Activated CD4-positive, CD25-positive, alpha-beta regulatory T cell treated with anti-CD3 and anti-CD28 coated beads, Interleukin-2, amount 50 U/mL, for 24 hours (primary cell): ENCODE measurements around the gene PACSIN2.

Experiments used
- ATAC-seq, 2 donors: fragments of 150-1000 bp; cut with Tn5 transposase; one replicate each; pipeline ENCODE4 v1.10.0; 2021; ENCODE audit warnings: mild to moderate bottlenecking in 1 of 2, moderate library complexity in 1 of 2

The PACSIN2 gene

DNA sequence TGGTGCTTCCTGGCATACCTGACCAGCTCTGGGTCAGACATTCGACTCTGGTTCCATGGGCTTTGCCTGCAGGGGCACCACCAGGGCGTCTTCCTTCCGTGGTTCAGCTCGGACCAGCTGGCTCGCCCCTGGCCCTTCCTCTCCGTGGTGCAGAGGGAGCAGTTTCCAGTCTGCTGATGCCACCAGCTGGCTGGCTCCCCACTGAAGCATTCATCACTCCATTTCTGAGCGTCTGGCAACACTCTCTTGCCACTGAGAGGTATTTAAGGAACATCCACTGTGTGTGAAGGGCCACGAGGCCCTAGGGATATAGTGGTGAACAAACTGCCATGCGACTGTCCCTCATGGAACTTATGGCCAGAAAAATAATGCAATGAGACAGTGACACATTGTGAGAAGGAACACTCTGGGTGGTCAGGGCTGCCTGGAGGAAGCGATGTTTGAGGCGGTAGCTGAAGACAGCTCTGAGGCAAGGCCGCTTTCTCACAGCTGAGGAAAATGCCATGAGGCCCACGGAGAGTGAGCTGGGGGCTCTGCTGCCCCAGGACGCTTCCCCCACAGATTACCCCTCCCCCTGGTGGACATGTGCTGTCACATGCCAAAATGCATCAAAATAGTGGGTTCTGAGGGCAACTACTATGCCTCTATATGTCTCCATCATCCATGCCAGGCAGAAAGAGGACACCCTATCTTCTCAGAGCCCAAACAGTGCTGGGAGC, 113.0 kb downstream of the PACSIN2 start:
- ATAC-seq: no peak

DNA sequence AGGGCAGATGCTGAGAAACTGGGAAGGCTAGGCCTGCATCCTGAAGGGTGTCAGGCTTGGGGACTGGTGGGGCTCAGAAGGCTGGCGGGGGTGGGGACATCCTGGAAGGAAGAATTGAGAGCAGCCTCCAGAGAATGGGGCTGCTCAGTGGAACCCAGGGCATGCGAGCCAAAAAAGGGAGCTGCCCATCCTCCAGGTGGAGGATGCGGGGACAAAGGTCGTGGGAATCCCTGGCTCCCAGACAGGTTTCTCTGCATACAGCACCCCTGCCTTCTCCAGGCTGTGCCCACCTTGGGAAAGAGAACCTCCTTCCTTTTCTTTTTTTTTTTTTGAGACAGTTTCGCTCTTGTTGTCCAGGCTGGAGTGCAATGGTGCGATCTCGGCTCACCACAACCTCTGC, 117.0 kb downstream of the PACSIN2 start:
- no peak for ATAC-seq

GRCh38 chr22:42895541-42895981, 119.4 kb downstream of the PACSIN2 start:
- no peak for ATAC-seq

GRCh38 chr22:42895087-42895486, 119.9 kb downstream of the PACSIN2 start:
- peak; percentile 58 to 63 for ATAC-seq

GRCh38 chr22:42893371-42894150, 121.4 kb downstream of the PACSIN2 start:
- ATAC-seq: no peak

DNA sequence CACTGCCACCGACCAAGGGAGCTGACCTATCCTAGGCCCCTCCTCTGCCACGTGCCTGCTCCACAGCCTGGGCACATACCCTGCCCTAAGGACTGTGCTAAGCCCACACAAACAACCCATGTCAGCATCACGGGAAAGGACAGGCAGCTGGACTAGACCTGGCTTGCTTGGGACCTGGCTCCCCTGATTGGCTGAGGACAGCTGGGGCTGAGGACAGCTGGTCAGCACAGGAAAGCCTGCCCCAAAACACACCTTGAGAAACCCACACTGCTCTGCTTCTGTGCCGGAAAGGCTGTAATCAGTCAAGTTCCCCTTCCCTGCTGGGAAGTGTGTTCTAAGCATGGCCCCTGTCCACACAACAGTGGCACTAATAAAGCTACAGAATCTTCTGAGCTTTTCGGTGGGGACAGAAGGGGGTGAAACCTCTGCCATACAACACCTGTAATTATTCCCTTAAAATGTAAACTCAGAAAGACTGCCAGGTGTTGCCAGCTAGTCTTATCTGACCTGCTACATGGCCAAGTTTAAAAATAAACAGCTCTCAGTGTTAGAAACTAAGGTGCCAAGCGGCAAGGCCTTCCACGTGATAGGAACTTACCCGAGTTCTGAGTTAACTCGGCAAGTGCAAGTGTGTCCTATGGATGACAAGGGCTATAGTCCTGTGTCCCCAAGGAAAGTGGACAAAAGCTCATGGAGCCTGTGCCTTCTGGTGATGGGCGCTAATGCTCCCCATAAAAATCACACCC, 122.2 kb downstream of the PACSIN2 start:
- no peak for ATAC-seq

DNA sequence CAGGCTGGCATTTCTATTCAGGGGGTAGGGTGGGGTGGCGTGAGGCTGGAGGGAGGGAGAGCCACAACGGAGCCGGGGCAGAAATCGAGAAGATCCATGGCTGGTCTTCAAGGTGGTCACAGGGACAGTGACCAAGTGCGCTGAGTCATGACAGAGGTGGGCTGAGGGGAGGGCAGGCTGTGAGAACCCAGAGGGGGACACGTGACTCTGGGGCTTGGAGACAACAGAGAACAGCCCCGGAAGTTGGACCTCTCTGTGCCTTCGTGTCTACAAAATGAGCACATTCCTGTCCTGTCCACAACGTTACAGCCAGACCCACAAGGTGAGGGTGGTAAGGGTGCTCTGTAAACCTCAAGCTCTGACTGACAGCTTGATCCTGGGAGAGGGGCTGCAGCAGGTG, 122.8 kb downstream of the PACSIN2 start:
- ATAC-seq: no peak

DNA sequence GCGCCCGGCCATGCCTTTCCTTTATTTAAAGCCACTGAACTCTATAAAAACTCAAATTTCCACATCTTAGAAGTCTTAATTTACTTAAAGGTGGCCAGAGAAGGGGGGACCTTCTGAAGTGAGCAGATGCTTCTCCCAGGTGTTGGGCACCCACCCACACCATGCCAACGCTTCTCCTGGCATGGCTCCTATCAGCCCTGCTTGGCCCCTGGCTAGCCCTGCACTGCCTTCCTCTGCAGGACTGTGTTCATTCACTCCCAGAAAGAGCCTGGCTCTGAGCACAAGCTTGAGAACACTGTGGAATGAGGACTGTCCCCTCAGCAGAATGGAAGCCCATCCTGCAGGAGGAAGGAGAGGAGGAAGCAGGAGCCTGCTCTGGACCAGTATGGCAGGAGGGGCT, 123.3 kb downstream of the PACSIN2 start:
- ATAC-seq: no peak

DNA sequence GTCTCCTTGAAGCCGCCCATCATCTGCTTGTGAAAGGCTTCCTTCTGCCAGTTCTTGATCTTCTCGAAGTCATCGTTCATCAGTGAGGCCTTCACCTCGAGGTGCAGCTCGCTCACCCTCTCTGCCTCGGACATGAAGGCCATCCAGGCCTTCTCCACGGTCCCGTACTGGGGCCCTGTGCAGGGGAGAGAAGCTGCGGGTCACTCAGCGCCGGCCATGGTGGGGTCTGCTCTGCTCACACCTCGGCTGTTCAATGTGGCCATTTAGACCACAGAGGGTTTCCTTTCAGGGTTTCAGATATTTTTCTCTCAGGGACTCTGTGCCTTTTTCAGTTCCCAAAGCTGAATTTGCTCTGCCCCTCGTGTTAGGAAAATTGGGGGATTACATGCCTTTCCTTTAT, 123.9 kb downstream of the PACSIN2 start:
- ATAC-seq: no peak

DNA sequence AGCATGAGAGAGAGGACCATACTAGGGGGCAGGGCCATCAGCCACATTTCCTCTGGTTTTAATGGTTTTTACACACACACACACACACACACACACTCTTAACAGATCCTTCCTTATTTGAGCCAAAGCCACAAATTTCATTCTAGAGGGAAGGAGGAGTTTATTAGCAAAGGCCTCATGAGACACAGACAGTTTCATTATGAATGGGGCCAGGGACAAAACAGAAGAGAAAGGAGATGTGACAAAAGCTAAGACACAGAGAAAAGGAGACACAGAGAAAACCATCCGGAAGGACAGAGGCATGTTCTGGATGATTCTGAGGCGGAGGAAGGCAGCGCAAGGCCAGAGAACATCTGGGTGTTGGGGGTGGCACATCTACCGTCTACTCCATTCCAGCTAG, 125.6 kb downstream of the PACSIN2 start:
- peak in 1 of 2 donors; percentile 60 for ATAC-seq

- no peak for ATAC-seq
These were observed 127.1 kb downstream of the PACSIN2 start for GRCh38 chr22:42887523-42888507.

GRCh38 chr22:42887120-42887519, 127.8 kb downstream of the PACSIN2 start:
- no peak for ATAC-seq

DNA sequence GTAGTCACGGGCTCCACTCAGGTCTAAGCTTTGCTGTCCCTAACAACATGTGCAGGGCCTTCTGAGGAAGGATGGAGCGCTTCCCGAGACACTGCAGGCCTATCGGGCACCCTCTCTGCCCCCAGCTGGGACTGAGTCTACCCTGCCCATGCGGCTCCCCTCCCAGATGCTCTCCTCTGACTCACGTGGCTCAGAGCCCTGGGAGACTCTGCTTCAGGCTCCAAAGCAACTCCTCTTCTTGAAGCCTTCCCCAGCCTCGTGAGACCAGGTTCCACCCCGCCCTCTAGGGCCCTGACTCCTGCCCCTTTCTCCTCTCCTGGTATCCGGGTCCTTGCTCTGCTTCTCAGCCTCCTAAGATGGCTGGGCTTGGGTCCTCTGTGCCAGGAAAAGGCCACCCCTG, 129.5 kb downstream of the PACSIN2 start:
- ATAC-seq: no peak

- no peak for ATAC-seq
These were observed 130.2 kb downstream of the PACSIN2 start for GRCh38 chr22:42884616-42885375.

DNA sequence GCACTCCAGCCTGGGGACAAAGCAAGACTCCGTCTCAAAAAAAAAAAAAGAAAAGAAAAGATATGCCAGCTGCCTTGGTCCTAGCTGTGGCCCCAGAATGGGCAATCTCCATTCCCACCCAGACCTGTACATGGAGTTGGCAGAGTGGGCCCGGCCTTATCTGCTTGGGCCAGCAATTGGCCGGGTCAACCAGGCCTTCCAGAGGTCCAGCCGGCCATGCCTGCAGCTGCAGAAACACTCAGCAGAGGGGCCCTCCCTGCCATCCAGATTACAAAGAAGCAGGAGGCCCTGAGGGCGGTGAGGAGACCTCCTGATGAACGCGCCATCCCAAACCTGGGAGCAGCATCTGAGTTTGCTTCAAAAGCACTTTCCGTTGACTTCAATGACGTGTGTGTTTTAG, 131.0 kb downstream of the PACSIN2 start:
- ATAC-seq: no peak

DNA sequence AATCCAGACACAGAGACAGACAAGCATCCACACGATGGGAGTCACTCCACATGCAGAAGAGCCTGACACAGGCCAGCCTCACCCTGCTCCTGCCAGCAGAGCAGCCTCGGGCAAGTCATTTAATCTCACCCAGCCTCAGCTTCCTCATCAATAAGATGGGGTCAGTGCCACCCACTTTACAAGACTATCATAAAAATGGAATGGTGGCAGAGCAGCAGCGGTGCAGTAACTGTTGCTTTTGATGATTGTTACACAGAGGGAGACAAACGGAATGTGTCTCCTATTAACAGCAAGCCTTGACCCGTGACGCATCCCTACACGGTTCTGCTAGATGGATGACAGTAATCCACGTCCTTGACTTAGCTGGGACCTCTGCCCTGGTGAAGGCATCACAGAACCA, 131.8 kb downstream of the PACSIN2 start:
- ATAC-seq: no peak

DNA sequence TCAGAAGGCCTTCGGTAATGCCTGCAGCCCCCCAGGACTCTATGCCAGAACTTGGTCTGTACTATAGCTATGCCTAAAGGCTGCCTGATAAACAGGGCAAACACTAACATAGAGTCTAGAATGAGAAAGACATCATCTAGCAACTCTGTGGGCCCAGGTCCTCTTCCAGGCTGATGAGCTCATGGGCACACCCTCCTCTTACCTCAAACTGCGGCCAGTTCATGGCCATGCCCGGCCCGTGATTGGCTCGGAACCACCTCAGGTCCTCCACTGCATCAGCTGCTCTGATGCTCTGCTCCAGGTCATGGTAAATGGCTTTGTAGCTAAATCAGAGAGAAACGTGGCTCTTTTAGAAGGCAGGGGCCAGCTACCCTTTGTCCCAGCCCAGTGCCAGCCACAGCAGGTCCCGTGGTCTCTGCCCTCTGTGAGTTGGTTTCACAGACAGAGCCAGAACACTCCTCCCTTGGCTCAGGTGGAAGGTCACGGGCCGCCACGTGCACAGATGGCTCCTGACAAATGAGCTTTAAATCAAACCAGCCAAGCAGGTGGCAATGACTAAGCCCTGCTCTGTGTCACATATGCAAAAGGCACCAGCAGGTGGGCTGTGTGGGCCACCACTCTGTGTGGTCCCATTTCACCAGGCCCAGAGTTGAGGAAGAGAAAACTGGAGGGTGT, 132.8 kb downstream of the PACSIN2 start:
- peak; percentile 17 to 25 for ATAC-seq

DNA sequence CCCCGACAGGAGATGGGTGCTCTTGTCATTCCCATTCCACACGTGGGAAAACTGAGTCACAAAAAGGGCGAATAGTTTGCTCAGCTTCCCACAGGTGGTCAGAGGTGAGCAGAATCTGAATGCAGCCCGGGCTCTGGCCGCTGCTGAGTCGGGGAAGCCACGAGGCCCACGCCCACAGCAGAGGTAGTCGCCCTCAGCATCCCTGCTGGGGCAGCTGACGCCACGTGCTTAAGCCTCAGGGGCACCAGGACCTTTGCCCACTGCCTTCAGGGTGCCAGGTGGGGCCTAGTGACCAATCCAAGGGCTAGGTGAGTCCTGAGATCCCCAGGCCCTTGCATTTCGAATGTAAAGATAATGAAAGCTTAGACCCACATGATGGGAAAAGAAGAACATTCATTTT, 133.7 kb downstream of the PACSIN2 start:
- ATAC-seq: no peak

- ATAC-seq: no peak
These were observed 134.1 kb downstream of the PACSIN2 start for GRCh38 chr22:42880815-42881214.

- ATAC-seq: no peak
These were observed 135.5 kb downstream of the PACSIN2 start for GRCh38 chr22:42879371-42880021.
